Erythroblast (primary cell): Measurements from ENCODE around the gene PLCH2.

Experiments used
- GATA1 ChIP-seq: IDR thresholded peaks from 2 replicates; pipeline ENCODE4 v1.6.1; 2011; ENCODE audit warnings: low read depth, mild to moderate bottlenecking, control low read depth, low read length, moderate library complexity
- POLR2A ChIP-seq: IDR thresholded peaks from 2 replicates; pipeline ENCODE4 v1.6.1; 2011; ENCODE audit warnings: mild to moderate bottlenecking, low read length

DNA sequence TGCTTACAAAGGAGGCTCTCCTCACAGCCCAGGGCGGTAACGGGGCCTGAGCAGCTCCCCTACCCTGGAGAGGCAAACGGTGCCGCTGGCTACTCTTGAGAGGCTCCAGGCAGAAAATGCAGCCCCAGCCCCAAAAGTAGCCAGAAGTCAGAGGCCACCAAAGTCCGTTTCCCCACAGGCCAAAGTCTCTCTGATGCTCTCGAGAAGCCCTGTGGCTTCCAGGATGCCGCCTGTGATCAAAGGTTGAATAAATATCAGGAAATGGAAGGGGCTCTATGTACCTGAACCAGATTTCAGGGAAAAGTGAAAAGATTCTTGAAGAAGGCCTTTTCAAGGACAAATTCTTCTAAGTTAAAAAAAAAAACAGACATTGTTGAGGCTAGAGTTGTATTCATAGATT, 46.1 kb downstream of the PLCH2 start:
- TF ChIP-seq GATA1 (no peak), POLR2A (no peak)
